ENCODE data around the gene MARCHF7. TPM values are rescaled to one million over a fixed set of nuclear protein-coding genes. Genes with fewer than 3 reads are reported as not detected.
A peak's percentile ranks its signal among the peaks of the same experiment; 100 is the strongest.

The MARCHF7 gene
- total and polyA plus RNA-seq, 10 of the 15 experiments (the other 5 are each of a cell fraction or from before 2014, with no cell fraction given) = 39.4 to 111 (median 66.5) TPM

GRCh38 chr2:159712929-159713420 is 669 bp downstream of the MARCHF7 start (continued):
- TF ChIP-seq ATF2 (IDR thresholded peaks at IDR 0.05; ENCODE audit: low read length) (no peak), SMC3 (IDR thresholded peaks at IDR 0.05; ENCODE audit: borderline replicate concordance, low read length) (no peak), USF2 (IDR thresholded peaks at IDR 0.05; ENCODE audit: borderline replicate concordance, low read depth, low read length) (no peak), ZZZ3 (IDR thresholded peaks at IDR 0.05; ENCODE audit: control insufficient read depth, insufficient read length, low read depth) (no peak), SMAD5 (IDR thresholded peaks at IDR 0.05; ENCODE audit: low read depth) (no peak), PML (IDR thresholded peaks at IDR 0.05; ENCODE audit: low read length) (no peak), CHD4 (IDR thresholded peaks at IDR 0.05) (no peak), EGR1 (IDR thresholded peaks at IDR 0.05; ENCODE audit: borderline replicate concordance in 1 of 2, low read depth in 2 of 2, low read length in 2 of 2) (no peak; a peak in 1 of 3 replicates), SIN3A (IDR thresholded peaks at IDR 0.05; ENCODE audit: low read depth, low read length) (no peak), BACH1 (IDR thresholded peaks at IDR 0.05; ENCODE audit: borderline replicate concordance) (peak; percentile 14; the same call in 1 of the 2 replicates), SRF (IDR thresholded peaks at IDR 0.05; ENCODE audit: low read depth in 2 of 2, low read length in 2 of 2) (no peak), YY1 (IDR thresholded peaks at IDR 0.05; ENCODE audit: low read depth, low read length) (0 out of 2 replicates have a peak, but pooled peaks have one; percentile 35), CBX3 (IDR thresholded peaks at IDR 0.05; ENCODE audit: borderline replicate concordance, low read depth) (no peak), NFYA (IDR thresholded peaks at IDR 0.05; ENCODE audit: borderline replicate concordance, low read depth, low read length) (no peak), FOXM1 (IDR thresholded peaks at IDR 0.05; ENCODE audit: low read depth, low read length) (0 out of 2 replicates have a peak, but pooled peaks have one; percentile 9), IRF4 (IDR thresholded peaks at IDR 0.05; ENCODE audit: low read depth, low read length) (no peak), RB1 (IDR thresholded peaks at IDR 0.05; ENCODE audit: borderline replicate concordance) (no peak), MEF2B (IDR thresholded peaks at IDR 0.05; ENCODE audit: partially characterized antibody, poor library complexity, severe bottlenecking) (no peak), MEF2A (IDR thresholded peaks at IDR 0.05; ENCODE audit: insufficient read depth, low read depth, low read length) (0 out of 2 replicates have a peak, but pooled peaks have one; percentile 27), KAT2A (conservative IDR thresholded peaks at IDR 0.05; ENCODE audit: control insufficient read depth, low read depth, low read length) (no peak), MYC (IDR thresholded peaks at IDR 0.05; ENCODE audit: insufficient read depth, insufficient read length, insufficient replicate concordance, low read length, severe bottlenecking) (no peak), TBL1XR1 (IDR thresholded peaks at IDR 0.05; ENCODE audit: low read depth, low read length) (no peak)
- TF ChIP-seq, protein P1, sequence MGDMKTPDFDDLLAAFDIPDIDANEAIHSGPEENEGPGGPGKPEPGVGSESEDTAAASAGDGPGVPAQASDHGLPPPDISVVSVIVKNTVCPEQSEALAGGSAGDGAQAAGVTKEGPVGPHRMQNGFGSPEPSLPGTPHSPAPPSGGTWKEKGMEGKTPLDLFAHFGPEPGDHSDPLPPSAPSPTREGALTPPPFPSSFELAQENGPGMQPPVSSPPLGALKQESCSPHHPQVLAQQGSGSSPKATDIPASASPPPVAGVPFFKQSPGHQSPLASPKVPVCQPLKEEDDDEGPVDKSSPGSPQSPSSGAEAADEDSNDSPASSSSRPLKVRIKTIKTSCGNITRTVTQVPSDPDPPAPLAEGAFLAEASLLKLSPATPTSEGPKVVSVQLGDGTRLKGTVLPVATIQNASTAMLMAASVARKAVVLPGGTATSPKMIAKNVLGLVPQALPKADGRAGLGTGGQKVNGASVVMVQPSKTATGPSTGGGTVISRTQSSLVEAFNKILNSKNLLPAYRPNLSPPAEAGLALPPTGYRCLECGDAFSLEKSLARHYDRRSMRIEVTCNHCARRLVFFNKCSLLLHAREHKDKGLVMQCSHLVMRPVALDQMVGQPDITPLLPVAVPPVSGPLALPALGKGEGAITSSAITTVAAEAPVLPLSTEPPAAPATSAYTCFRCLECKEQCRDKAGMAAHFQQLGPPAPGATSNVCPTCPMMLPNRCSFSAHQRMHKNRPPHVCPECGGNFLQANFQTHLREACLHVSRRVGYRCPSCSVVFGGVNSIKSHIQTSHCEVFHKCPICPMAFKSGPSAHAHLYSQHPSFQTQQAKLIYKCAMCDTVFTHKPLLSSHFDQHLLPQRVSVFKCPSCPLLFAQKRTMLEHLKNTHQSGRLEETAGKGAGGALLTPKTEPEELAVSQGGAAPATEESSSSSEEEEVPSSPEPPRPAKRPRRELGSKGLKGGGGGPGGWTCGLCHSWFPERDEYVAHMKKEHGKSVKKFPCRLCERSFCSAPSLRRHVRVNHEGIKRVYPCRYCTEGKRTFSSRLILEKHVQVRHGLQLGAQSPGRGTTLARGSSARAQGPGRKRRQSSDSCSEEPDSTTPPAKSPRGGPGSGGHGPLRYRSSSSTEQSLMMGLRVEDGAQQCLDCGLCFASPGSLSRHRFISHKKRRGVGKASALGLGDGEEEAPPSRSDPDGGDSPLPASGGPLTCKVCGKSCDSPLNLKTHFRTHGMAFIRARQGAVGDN (IDR thresholded peaks at IDR 0.05) = no peak
- TF ChIP-seq, protein P2, sequence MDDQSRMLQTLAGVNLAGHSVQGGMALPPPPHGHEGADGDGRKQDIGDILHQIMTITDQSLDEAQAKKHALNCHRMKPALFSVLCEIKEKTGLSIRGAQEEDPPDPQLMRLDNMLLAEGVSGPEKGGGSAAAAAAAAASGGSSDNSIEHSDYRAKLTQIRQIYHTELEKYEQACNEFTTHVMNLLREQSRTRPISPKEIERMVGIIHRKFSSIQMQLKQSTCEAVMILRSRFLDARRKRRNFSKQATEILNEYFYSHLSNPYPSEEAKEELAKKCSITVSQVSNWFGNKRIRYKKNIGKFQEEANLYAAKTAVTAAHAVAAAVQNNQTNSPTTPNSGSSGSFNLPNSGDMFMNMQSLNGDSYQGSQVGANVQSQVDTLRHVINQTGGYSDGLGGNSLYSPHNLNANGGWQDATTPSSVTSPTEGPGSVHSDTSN (IDR thresholded peaks at IDR 0.05; ENCODE audit: insufficient replicate concordance, low read depth, low read length) = no peak

Measured in GM12878 (cell line).